ENCODE results near the gene DZIP3. TPM values are rescaled to one million over a fixed set of nuclear protein-coding genes. Genes with fewer than 3 reads are reported as not detected.
"Not testable (repeated sequence)": the region's sequence is repeated elsewhere in the genome, so short reads cannot be mapped to it uniquely, and the experiment has no call there.

The DZIP3 gene
- total RNA-seq, 1 experiment from 2014 or later = 12.2 TPM

DNA sequence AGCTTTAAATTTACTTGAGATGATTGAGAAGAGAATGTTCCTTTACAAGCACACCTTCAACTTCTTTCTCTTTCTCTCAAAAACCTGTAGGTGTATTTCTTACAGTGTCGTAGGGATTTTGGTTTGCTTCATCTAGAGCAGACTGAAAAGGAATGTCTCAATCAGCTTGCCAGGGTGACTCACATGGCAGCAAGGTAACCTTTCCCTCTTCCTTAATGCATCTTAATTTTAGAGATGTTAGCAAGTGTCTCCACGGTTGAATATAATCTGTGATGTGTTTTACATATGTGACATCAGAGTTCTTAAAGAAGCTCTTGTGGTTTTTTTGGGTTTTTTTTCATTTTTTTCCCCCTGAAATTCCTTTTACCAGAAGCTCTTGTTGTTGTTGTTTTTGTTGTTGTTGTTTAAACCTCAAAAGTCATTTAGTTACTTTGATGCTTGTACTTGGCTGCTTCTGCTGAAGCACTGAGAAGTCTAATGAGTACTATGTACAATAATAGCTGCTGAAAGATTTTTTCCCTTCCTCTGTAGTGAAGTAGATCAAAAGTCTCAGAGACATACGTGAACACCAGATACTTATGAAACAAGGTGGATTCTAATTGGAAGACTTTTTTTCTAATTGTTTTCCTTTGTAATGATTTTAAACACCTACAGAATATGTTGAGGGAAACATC lies 84.6 kb downstream of the DZIP3 start:
- BruUV-seq (replicated peaks) = no TSS peak
- Mint-ChIP-seq H3K4me3 (ENCODE audit: low read depth, unreplicated experiment) (no peak overlapping the region), H3K27ac (ENCODE audit: unreplicated experiment) (no peak overlapping the region), H3K27me3 (ENCODE audit: unreplicated experiment) (no peaks in the 10 kb centered on the region), H3K9me3 (ENCODE audit: low read depth, unreplicated experiment) (no peaks in the 10 kb centered on the region), H3K4me1 (ENCODE audit: low read depth, unreplicated experiment) (no peaks in the 10 kb centered on the region), H3K36me3 (ENCODE audit: insufficient read depth, unreplicated experiment) (no peaks in the 10 kb centered on the region)
- TF ChIP-seq, protein P1, sequence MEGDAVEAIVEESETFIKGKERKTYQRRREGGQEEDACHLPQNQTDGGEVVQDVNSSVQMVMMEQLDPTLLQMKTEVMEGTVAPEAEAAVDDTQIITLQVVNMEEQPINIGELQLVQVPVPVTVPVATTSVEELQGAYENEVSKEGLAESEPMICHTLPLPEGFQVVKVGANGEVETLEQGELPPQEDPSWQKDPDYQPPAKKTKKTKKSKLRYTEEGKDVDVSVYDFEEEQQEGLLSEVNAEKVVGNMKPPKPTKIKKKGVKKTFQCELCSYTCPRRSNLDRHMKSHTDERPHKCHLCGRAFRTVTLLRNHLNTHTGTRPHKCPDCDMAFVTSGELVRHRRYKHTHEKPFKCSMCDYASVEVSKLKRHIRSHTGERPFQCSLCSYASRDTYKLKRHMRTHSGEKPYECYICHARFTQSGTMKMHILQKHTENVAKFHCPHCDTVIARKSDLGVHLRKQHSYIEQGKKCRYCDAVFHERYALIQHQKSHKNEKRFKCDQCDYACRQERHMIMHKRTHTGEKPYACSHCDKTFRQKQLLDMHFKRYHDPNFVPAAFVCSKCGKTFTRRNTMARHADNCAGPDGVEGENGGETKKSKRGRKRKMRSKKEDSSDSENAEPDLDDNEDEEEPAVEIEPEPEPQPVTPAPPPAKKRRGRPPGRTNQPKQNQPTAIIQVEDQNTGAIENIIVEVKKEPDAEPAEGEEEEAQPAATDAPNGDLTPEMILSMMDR (IDR thresholded peaks at IDR 0.05; ENCODE audit: unreplicated experiment) = no peak
- CTCF ChIA-PET = no interaction called here
- DNase-seq = no peak
- intact Hi-C loops (cut with micrococcal nuclease; ENCODE audit: unreplicated experiment) = no loop called here

DNA sequence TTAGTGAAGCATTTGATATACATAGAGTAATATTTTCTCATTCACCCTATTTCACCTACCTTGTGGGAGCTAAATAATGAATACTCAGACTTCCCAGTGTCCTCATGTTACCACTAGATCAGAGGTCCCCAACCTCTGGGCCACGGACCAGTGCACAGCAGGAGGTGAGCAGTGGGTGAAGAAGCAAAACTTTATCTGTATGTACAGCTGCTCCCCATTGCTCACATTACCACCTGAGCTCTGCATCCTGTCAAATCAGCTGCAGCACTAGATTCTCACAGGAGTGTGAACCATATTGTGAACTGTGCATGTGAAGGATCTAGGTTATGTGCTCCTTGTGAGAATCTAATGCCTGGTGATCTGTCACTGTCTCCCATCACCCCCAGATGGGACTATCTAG lies 88.3 kb downstream of the DZIP3 start:
- H3K27me3 Mint-ChIP-seq (ENCODE audit: unreplicated experiment) = no peaks in the 10 kb centered on the region
- no peaks in the 10 kb centered on the region for H3K4me1 Mint-ChIP-seq (ENCODE audit: low read depth, unreplicated experiment)
- H3K27ac Mint-ChIP-seq (ENCODE audit: unreplicated experiment) = no peak overlapping the region
- DNase-seq = no peak
- intact Hi-C loops (cut with micrococcal nuclease; ENCODE audit: unreplicated experiment) = no loop called here
- no TSS peak for BruUV-seq (replicated peaks)
- CTCF ChIA-PET = interaction anchor here (0.7 kb wide), 1 partner anchor 145 kb away, joined by 3 read pairs; no protein-coding TSS in a partner anchor
- no peaks in the 10 kb centered on the region for H3K36me3 Mint-ChIP-seq (ENCODE audit: insufficient read depth, unreplicated experiment)
- H3K9me3 Mint-ChIP-seq (ENCODE audit: low read depth, unreplicated experiment) = no peaks in the 10 kb centered on the region
- H3K4me3 Mint-ChIP-seq (ENCODE audit: low read depth, unreplicated experiment) = no peak overlapping the region
- TF ChIP-seq, protein P1 (IDR thresholded peaks at IDR 0.05; ENCODE audit: unreplicated experiment) = no peak

DNA sequence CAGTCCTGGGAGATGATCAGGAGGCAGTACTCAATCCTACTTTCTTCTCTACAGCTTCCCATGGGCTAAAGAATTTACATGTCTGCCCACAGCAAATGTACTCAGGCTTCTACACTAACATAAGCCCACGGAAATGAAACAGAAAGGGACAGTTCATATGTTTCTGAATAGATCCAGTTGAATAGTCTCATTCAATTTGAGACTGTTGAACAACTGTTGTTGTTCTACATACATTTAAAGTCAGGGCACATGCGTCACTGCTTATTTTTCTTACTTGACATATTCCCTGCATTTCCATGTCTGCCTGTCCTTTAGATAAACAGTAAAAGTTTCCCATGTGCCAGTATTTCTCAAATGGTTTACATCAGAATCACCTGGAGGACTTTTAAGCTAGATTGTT lies 102.8 kb downstream of the DZIP3 start:
- H3K4me3 Mint-ChIP-seq (ENCODE audit: low read depth, unreplicated experiment); H3K27me3 Mint-ChIP-seq (ENCODE audit: unreplicated experiment); H3K9me3 Mint-ChIP-seq (ENCODE audit: low read depth, unreplicated experiment); intact Hi-C loops (cut with micrococcal nuclease; ENCODE audit: unreplicated experiment); BruUV-seq (replicated peaks); H3K4me1 Mint-ChIP-seq (ENCODE audit: low read depth, unreplicated experiment); H3K36me3 Mint-ChIP-seq (ENCODE audit: insufficient read depth, unreplicated experiment); DNase-seq; CTCF ChIA-PET; H3K27ac Mint-ChIP-seq (ENCODE audit: unreplicated experiment): not testable (repeated sequence)

DNA sequence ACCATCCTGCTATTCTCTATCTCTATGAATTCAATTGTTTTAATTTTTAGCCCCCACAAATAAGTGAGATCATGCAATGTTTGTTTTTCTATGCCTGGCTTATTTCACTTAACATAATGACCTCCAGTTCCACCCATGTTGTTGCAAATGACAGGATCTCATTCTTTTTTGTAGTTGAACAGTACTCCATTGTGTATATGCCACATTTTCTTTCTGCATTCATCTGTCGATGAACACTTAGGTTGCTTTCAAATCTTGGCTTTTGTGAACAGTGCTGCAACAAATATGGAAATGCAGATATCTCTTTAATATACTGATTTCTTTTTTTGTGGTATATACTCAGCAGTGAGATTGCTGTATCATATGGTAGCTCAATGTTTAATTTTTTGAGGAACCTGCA lies 108.9 kb downstream of the DZIP3 start:
- intact Hi-C loops (cut with micrococcal nuclease; ENCODE audit: unreplicated experiment) = no loop called here
- H3K27ac Mint-ChIP-seq (ENCODE audit: unreplicated experiment) = no peak overlapping the region
- H3K36me3 Mint-ChIP-seq (ENCODE audit: insufficient read depth, unreplicated experiment) = no peaks in the 10 kb centered on the region
- no TSS peak for BruUV-seq (replicated peaks)
- H3K9me3 Mint-ChIP-seq (ENCODE audit: low read depth, unreplicated experiment) = peaks cover 3% of the 10 kb centered on the region
- no peaks in the 10 kb centered on the region for H3K27me3 Mint-ChIP-seq (ENCODE audit: unreplicated experiment)
- H3K4me3 Mint-ChIP-seq (ENCODE audit: low read depth, unreplicated experiment) = no peak overlapping the region
- TF ChIP-seq, protein P1 (IDR thresholded peaks at IDR 0.05; ENCODE audit: unreplicated experiment) = no peak
- no peak for DNase-seq
- no peaks in the 10 kb centered on the region for H3K4me1 Mint-ChIP-seq (ENCODE audit: low read depth, unreplicated experiment)
- CTCF ChIA-PET = no interaction called here

DNA sequence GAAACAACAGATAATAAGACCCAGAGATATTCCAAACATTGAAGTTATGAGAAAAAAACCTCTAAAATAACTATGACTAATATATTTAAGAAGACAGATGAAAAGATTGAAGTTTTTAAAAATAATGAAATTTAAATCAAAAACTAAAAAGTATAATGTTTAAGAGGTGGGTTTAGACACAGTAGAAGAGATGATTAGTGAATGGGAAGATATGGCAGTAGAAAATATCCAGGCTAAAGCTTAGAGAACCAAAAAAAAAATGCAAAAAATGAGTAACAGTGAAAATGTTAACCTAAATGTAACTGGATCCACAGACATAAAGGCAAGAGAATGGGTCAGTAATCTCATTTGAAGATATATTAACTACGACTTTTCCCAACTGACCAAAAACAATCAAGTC lies 115.5 kb downstream of the DZIP3 start:
- CTCF ChIA-PET = interaction anchor here (0.6 kb wide), 1 partner anchor 1203 kb away, joined by 3 read pairs; no protein-coding TSS in a partner anchor
- H3K4me1 Mint-ChIP-seq (ENCODE audit: low read depth, unreplicated experiment) = no peaks in the 10 kb centered on the region
- H3K36me3 Mint-ChIP-seq (ENCODE audit: insufficient read depth, unreplicated experiment) = no peaks in the 10 kb centered on the region
- intact Hi-C loops (cut with micrococcal nuclease; ENCODE audit: unreplicated experiment) = no loop called here
- BruUV-seq (replicated peaks) = no TSS peak
- TF ChIP-seq, protein P1 (IDR thresholded peaks at IDR 0.05; ENCODE audit: unreplicated experiment) = no peak
- no peak overlapping the region for H3K27ac Mint-ChIP-seq (ENCODE audit: unreplicated experiment)
- no peaks in the 10 kb centered on the region for H3K9me3 Mint-ChIP-seq (ENCODE audit: low read depth, unreplicated experiment)
- H3K27me3 Mint-ChIP-seq (ENCODE audit: unreplicated experiment) = no peaks in the 10 kb centered on the region
- no peak for DNase-seq
- H3K4me3 Mint-ChIP-seq (ENCODE audit: low read depth, unreplicated experiment) = no peak overlapping the region

All from Calu3 (cell line).